ENCODE results near the gene SMPD4.
A peak's percentile ranks its signal among the peaks of the same experiment; 100 is the strongest.
"Not testable (repeated sequence)": the region's sequence is repeated elsewhere in the genome, so short reads cannot be mapped to it uniquely, and the experiment has no call there.

Gene SMPD4

DNA sequence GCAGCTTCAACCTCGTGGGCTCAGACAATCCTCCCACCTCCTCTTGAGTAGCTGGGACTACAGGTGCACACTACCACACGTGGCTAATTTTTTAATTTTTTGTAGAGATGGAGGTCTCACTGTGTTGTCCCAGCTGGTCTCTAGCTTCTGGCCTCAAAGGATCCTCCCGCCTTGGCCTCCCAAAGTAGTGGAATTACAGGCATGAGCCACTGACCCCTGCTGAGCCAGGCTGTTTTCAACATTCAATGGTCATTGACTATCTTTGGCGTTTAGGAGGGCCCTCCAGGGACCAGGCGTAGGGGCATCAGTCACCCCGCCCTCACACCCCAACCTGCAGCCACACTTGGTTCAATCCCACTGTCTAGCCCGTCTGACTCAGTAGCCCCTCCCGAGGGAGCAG, 5.9 kb upstream of the SMPD4 start:
- DNase-seq (ENCODE audit: low read depth in 1 of 2, low spot score in 1 of 2): no peak

DNA sequence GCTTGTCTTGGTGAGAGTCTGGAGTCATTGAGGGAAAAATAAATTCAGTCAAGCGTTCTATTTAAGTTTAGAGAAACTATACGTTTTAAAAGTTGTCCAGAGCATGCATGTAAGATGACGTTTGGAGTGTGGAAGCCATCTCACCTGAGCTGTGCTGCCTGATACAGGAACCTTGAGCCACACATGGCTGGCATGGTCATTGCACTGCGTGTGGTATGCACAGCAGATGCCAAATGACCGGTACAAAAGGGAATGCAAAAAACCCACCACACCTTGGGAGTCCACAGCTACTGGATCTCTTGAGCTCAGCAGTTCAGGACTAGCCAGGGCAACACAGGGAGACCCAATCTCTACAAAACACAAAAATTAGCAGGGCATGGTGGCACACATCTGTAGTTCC, 5.0 kb upstream of the SMPD4 start:
- DNase-seq (ENCODE audit: low read depth in 1 of 2, low spot score in 1 of 2): no peak

DNA sequence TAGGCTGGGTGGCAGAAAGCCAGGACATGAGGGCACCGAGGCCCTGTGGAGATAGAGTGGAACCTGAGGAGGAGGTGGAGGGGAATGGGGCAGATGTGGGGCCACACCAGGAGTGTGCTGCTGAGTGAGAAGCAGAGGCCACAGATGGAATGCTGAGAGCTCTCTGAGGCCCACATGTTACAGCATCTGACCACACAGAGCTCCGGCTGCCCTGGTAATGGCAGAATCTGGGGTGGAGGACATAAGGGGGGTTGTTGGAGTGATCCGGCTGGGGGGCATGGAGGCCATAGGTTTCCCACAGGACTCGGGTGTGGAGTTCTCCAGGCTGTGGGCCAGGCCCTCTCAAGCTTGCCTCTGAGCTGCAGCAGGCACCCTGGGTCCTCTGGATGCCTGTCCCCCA, 4.5 kb upstream of the SMPD4 start:
- DNase-seq (ENCODE audit: low read depth in 1 of 2, low spot score in 1 of 2): no peak

DNA sequence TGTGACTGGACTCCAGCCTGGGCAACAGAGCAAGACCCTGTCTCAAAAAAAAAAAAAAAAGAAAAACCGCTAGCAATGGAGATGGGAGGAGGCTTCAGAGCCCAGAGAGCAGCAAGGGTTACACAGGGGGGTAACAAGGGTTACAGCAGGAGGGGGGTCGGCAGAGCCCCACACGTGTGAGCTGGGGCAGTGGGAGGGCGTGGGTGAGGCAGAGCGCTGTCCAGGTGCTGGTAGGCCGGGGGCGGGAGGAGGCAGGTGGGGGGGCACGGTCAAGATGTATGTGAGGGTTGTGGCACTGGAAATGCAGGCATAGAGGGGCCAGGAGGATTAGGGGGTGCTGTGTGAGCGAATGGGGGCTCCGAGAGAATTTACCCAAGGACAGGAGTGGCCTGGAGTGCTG, 4.0 kb upstream of the SMPD4 start:
- DNase-seq (ENCODE audit: low read depth in 1 of 2, low spot score in 1 of 2): no peak

DNA sequence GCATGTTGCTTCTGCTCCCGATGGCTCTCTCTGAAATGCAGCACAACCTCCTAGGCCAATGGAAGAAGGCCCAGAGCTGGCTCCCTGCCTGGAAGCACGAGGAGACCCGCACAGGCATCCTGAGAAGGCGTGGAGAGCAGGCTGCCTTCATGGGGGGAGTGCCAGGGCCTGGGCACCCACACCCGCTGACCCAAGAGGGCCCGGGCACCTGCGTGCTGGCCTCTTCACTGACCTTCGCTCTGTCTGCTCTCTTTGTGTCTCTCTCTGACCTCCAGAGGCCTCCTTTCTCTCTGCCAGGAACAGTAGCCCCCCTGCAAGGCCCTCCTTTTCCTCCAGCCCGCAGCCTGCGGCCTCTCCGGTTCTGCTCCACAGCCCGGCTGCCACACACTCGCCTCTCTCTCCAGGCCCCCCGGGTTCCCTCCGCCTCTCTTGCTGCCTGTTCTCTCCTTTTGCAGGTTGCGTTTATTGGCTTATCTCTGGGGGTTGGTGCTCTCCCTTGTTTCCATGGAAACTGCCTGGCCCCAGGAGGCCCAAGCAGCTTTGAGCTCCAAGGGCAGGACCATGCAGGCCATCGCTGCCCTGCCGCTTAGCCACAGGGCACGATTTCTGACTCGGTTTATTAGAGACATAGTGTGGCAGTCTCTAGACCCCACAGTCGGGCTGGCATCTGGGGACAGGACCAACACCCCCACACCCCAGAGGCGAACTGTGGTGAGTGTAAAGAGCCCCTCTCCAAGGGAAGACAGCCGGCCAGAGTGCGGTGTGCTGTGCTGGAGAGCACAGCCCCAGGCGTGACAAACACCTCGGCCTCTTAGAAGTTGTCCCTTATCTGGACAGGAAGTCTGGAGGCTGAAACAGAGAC, 2.3 kb upstream of the SMPD4 start:
- DNase-seq (ENCODE audit: low read depth in 1 of 2, low spot score in 1 of 2): no peak

DNA sequence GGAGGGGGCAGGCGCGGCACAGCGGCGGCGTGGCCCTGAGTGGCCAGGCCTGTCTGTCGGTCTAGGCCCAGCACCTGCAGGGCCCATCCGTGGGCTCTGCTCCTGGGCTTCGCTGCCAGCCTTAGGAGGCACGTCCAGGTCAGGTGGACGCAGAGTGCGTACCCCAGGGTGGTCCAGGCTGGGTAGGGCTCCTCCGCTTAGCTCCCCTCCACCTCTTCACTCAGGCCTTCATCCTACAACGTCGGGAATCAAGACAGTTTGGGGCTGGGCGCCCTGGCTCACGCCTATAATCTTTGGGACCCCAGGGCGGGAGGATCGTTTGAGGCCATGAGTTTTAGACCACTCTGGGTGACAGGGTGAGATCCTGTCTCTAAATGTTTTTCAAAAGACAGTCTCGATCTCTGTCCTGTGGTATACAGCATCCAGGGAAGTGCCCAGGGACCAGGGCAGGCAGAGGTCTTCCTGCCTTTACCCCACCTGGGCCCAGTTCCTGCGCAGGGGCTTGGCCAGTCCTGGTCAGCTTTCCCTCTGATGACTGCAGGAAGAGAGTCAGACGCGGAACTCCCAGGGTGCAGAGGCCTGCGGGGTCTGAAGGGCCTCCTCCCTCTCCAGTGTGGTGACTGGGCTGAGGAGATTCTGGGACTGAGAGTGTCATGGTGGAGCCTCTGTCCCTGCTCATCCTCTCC, 1.6 kb upstream of the SMPD4 start:
- DNase-seq (ENCODE audit: low read depth in 1 of 2, low spot score in 1 of 2): not testable (repeated sequence)

DNA sequence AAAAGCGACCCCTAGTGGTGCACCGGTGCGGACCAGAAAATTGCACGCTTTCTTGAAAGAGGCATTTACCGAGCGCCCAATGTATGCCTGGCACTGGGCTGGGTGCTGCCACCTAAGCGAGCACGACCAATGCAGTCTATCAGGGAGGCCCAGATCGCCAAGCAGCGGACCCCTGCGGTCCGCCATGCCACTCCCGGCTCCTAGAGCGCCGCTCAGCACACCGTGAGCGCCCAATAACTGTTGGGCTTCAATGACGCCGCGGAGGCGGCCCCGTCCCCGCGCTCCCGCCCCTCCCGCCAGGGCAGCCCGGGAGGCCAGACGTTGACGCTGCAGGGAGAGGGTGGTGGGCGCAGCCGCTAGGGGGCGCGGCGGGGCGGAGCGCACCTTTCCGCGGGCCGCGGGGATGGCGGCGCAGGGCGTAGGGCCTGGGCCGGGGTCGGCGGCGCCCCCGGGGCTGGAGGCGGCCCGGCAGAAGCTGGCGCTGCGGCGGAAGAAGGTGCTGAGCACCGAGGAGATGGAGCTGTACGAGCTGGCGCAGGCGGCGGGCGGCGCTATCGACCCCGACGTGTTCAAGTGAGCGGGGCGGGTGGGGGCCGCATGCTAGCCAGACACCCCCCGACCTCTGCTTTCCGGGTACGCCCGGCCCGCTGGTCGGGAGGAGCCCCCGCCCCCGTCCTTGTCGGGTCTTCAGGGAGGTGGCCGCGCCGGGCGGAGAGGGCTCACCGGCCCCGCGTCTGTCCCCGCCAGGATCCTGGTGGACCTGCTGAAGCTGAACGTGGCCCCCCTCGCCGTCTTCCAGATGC, 679 bp upstream of the SMPD4 start, which contains the start of gene MZT2B:
TSS of gene MZT2B (plus strand) at position 383 of the 803 bp plus-strand sequence. CDS start at position 404, 21 bp downstream.
- DNase-seq (ENCODE audit: low read depth in 1 of 2, low spot score in 1 of 2): peak; percentile 84 to 89

DNA sequence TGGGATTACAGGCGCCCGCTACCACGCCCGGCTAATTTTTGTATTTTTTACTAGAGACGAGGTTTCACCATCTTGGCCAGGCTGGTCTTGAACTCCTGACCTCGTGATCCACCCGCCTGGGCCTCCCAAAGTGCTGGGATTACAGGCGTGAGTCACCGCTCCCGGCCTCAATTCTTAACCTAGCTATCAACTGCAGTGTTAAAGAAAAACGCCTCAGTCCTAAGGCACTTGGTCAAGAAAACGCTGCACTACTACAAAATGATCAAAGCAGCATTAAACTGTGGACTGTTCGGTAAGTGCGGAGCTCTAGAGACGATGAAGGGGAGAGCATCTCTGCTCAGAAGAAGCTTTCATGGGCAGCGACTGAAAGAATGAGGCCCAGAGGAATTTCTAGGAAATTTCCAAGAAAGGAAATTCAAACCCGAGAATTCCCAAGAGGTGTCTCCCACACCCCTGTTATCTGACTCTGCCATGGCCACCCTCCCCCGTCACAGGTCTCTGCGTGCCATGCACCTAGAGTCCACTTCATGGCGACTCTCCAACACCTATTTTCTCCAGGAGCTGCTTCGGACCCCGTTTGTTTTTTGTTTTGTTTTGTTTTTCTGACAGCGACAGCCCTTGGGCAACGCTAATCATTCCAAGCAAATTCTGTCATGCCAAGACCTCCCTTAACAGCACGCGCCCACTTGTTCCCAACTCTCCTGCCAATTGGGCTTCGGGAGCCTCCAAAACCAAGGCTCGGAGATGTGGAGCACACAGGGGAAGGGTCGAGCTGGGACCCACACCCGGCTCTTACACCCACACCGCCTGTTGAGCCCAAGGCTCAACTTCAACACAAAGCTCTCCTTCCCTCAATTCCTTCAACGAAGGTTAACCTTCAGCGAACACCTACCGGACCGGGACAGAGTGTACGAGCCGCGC, 738 bp downstream of the SMPD4 start:
- DNase-seq (ENCODE audit: low read depth in 1 of 2, low spot score in 1 of 2): not testable (repeated sequence)

DNA sequence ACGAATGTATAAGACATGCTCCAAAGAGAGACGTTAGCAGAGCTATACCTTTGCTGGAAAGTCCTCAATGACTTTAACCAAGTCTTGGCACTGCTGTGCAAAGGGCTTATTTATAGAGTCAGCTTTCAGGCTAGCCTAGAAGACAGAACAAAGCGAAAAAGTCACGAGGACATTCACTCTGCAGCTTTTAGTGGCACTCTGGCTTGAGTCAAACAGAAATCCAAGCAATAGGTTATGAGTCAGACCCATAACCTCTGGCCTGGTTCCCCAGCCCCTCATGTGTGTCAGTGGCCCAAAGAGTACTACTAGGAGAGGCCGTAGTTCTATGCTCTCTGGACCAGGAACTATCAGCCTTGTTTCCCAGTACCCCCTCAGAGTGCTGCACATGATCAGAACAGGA, 6.5 kb downstream of the SMPD4 start:
- not testable (repeated sequence) for DNase-seq (ENCODE audit: low read depth in 1 of 2, low spot score in 1 of 2)

DNA sequence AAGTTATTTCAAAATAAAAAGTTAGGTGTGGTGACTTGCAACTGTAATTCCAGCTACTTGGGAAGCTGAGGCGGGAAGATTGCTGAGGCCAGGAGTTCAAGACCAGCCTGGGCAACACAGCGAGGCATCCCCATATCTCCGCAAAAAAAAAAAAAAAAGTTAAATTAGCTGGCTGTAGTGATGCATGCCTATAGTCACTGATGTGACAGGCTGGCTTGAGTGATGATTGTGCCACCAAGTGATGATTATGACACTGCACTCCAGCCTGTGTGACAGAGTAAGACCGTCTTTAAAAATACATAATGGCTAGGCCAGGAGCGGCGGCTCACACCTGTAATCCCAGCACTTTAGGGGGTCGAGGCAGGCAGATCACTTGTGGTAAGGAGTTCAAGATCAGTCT, 11.5 kb downstream of the SMPD4 start:
- DNase-seq (ENCODE audit: low read depth in 1 of 2, low spot score in 1 of 2): no peak

DNA sequence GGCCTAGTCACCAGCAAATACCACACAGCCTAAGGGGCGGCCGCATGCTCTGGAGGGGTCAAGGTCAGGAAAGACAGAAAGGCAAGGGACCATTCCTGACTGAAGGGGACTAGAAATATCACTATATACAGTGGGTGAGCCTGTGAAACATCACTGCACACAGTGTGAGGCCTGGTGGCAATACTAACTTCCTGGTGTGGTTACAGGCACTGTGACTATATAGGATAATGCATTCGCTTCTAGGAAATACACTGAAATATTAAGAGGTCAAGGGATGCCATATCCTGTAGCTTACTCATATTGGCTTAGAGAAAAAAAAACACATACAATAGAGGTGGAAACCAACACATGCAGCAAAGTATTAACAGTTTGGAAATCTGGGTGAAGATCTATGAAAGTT, 12.2 kb downstream of the SMPD4 start:
- DNase-seq (ENCODE audit: low read depth in 1 of 2, low spot score in 1 of 2): not testable (repeated sequence)

DNA sequence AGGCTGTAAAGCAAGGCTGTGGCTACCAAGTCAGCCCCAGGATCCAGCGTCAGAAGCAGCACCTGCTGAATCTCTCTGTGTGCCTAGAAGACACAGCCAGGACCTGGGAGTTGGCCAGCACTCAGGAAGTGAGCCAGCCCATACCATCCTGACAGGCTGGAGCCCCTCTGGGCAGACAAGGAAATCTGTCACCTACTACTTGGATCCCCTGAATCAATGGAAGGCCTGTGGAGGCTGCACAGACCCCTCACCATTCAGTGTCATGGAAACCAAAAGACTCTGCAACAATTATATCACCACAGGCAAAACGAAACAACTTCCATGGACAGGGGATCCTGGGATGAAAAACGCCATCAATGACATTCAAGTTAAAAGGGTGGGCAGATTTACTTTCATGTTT, 14.8 kb downstream of the SMPD4 start:
- DNase-seq (ENCODE audit: low read depth in 1 of 2, low spot score in 1 of 2): not testable (repeated sequence)

DNA sequence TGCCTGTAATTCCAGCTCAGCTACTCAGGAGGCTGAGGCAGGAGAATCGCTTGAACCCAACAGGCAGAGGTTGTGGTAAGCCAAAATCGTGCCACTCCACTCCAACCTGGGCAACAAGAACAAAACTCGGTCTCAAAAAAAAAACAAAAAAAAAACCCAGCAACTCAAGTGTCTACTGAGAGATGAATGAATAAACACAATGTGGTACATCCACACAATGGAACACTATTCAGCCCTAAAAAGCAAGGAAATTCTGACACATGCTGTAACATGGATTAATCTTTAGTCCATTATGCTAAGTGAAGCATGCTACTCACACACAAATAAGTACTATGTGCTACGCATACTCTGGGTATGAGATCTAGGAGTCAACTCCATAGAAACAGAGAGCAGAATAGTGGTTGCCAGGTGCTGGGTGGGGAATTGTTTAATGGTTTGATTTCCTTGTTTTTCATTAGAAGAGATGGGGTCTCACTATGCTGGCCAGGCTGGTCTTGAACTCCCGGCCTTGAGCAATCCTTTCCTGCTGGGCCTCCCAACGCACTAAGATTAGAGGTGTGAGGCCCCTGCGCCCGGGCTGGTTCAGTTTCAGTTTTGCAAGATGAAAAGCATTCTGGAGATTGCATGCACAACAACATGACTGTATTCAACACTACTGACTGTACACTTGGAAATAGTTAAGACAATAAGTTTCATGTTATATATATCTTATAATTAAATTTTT, 15.9 kb downstream of the SMPD4 start:
- no peak for DNase-seq (ENCODE audit: low read depth in 1 of 2, low spot score in 1 of 2)

DNA sequence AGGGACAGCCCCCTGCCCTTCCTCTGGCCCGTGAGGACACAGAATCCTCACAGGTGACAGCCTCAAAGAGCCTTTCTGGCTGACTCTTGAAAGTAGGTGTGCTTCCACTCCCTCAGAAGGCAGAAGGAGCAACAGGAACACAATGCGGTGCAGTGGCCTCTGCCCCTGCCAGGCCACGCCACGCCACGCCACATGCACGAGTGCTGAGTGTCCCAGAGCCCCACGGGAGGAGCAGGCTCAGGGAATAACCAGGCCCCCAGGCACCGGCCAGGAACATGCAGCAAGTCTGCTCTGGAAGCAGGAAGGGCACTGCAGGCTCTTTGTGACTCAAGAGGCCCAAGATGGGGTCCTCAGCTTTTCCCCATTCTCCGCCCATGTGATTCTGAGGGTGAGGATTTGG, 18.4 kb downstream of the SMPD4 start:
- no peak for DNase-seq (ENCODE audit: low read depth in 1 of 2, low spot score in 1 of 2)

DNA sequence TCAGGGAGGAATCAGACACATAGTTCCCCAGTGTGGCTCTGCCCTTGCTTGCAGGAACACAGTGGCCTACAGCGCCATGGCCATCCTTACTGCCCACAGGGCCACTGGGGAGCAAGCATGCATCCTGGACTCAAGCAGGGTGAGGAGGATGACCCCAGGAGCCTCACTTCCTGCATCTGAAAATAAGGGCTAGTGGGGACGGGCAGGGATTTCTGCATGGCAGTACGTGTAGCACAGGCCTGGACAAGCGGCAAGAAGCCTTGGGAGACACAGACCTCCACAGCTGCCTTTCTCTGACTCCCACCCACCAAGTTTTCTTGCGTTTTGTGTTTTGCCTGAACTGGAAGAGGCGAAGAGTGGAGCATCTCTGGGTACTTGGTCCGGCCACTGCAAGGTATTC, 18.9 kb downstream of the SMPD4 start:
- not testable (repeated sequence) for DNase-seq (ENCODE audit: low read depth in 1 of 2, low spot score in 1 of 2)

DNA sequence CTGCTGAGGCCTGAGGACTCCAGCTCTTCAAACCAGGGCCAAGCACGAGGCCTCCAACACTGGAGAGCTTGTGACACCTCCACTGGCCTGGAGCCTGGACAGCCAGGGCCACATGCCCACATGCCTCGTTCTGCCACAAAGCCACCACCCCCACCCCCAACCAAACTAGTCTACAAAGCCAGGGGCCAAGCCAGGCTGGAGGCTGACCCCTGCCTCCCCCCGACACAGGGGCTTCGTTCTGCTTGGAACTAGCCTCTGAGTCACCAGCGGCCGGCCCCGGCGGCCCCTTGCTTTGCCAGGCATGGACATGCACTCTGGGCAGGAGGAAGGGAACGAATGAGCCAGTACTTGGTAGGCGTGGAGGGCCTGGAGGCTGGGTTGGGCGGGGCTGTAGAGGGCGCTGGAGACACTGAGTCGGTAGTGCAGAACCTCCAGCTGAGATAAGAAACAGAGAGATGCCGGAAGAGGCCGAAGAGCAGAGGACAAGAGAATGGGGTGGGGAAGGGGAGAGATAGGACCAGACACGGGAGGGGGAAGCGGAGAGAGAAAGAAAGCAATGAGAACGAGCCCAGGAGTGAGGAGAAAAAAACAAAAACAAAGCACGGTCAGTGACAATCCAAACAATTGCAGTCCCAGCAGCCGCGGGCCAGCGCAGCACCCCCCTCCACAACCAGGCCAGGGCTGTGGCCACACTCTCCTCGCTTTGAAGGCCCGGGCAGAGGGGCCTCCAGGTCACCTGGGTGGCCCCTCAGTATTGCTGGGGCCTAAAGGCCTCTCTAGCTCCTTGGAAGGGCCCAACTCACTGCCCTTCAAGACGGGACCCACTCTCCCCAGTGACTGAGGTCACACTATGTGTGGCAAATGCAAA, 20.3 kb downstream of the SMPD4 start:
- not testable (repeated sequence) for DNase-seq (ENCODE audit: low read depth in 1 of 2, low spot score in 1 of 2)

DNA sequence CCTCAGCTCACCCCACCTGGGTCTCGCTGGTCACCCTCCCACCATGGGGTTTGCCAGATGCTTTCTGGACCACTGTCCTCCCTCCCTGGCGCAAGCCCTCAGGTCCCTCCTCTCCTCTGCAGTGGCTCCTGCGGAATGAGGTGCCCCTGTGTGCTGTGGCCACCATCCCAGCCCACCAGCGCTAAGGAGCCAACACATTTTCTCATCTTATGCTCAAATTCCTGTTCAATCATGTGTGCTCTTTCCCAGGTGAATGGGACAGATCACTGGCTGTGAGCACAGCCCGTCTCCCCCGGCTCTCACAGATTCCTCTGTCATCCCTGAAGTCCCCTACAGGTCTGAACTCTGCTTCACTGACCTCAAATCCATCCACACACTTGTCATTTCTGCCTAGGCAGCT, 21.3 kb downstream of the SMPD4 start:
- DNase-seq (ENCODE audit: low read depth in 1 of 2, low spot score in 1 of 2): no peak

DNA sequence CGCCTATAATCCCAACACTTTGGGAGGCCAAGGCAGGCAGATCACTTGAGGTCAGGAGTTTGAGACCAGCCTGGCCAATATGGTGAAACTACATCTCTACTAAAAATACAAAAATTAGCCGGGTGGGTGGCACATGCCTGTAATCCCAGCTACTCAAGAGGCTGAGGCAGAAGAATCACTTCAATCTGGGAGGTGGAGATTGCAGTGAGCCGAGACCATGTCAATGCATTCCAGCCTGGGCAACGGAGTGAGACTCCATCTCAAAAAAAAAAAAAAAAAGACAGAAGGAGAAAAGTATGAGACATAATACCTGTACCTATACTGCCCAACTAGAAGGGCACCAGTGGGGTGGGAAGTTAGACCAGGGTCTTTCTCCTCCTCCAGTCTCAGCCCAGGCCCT, 22.0 kb downstream of the SMPD4 start:
- not testable (repeated sequence) for DNase-seq (ENCODE audit: low read depth in 1 of 2, low spot score in 1 of 2)

DNA sequence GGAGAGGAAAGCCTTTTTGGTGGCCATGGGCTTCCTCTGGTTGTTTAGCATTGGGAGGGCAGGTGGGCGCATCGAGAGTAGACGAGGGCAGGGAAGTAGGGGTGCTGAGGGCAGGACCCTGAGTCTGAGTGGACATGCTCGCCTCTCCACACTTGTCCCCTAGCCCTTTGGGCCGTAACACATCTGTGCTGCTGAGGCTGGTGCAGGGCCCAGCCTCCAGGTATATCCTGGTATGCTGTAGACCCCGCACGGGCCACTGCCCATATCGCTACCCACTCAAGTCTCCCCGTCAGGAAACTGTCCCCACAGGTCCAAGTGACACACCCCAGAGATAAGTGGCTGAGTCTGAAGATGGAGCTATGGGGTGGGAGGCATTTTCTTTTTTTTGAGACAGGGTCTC, 22.8 kb downstream of the SMPD4 start:
- DNase-seq (ENCODE audit: low read depth in 1 of 2, low spot score in 1 of 2): no peak
